ENCODE results near the gene DELE1.

The DELE1 gene

DNA sequence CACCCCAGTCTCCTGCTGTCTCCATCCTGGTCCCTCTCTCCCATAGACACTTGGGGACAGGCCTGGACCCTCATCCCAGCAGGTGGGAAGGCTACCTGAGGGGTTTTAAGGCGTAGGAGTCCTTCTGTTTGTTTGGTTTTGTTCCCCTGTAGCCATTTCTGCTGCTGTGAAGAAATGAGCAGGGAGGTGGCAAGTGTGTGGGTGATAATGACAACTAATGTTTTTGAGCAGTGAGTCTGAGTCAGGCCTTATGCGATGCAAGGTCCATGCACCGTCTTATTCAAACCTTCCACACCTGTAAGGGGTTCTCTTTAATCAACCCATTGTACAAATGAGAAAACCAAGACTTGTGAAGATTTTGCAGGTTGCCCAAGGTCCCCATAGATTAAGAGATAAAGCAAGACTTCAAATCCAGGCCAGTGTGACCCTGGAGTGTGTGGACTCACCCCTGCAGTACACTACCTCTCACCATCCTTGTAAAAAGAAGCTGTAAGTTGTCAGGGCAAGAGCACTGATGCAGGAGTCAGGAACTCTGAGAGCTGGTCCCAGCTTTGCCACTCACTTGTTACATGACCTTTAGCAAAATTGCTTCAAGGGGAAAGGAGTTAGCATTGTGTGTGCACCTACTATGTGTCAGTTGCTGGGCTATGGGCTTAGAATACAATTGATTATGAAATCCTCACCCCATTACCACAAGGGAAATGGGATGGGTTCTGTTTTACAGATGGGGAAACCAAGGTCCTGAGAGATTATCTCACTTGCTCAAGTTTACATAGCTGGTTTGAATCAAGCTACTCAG is 26.7 kb downstream of the DELE1 start:
- DNase-seq (ENCODE audit: extremely low read depth, low read depth) = no peak
- TF ChIP-seq, protein P1, sequence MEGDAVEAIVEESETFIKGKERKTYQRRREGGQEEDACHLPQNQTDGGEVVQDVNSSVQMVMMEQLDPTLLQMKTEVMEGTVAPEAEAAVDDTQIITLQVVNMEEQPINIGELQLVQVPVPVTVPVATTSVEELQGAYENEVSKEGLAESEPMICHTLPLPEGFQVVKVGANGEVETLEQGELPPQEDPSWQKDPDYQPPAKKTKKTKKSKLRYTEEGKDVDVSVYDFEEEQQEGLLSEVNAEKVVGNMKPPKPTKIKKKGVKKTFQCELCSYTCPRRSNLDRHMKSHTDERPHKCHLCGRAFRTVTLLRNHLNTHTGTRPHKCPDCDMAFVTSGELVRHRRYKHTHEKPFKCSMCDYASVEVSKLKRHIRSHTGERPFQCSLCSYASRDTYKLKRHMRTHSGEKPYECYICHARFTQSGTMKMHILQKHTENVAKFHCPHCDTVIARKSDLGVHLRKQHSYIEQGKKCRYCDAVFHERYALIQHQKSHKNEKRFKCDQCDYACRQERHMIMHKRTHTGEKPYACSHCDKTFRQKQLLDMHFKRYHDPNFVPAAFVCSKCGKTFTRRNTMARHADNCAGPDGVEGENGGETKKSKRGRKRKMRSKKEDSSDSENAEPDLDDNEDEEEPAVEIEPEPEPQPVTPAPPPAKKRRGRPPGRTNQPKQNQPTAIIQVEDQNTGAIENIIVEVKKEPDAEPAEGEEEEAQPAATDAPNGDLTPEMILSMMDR (IDR thresholded peaks at IDR 0.05; ENCODE audit: low read depth, low read length) = no peak

DNA sequence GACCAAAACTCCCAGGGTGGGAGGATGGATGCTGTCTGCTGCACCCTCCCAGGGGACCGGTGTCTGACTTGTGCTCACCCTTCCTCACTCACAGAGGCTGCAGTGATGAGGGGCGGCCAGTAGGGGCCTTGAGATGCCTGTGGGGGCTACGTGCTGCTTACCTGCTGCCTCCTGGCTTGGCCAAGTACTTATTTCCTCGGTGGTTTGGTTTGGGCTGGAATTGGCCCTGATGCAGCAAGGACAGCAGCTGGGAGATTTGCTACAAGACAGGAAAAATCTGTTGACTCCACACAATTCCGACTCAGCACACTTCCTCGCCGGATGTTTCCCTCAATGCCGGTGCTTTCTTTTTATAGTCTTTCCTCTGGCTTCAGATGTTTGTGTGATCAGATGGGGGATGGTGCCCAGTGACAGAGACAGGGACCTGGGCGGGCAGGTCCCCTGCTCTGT is 27.7 kb downstream of the DELE1 start:
- DNase-seq (ENCODE audit: extremely low read depth, low read depth) = no peak
- TF ChIP-seq, protein P1 (IDR thresholded peaks at IDR 0.05; ENCODE audit: low read depth, low read length) = no peak; the same call in 1 of the 2 replicates

DNA sequence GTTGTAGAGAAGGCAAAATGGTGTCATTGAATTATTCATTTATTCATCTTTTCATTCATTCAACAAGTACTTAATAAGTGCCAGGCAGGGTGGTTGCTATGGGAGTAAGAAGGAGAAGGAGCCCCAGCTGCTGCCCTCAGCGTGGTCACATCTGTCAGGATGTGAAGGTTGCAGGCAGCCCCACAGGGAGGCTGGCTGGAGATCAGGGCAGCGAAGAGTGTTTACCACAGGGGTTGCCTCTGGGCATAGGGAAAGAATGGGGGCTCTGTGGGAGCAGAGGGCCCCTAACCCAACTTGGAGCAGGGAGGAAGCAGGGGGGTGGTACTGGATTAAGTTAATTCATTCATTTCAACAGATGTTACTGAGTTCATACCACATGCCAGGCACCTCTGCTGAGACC is 28.3 kb downstream of the DELE1 start:
- DNase-seq (ENCODE audit: extremely low read depth, low read depth) = no peak
- TF ChIP-seq, protein P1 (IDR thresholded peaks at IDR 0.05; ENCODE audit: low read depth, low read length) = no peak

DNA sequence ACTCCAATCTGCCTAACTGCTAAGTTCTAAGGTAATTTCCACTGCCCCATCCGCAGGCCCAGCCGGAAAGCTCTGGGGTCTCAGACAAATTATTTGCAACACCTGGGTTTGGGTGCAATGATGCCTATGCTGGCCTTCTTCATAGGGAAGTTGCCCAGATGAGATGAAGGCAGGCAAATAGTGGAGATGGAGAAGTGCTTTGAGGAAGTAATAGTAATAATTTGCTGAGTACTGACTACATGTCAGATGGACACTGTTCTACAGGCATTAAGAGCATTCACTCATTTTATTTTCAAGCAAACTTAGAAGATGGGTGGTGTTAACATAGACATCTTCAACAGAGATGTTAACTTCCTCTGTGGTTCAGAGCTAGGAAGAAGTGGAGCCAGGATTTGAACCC is 30.5 kb downstream of the DELE1 start:
- DNase-seq (ENCODE audit: extremely low read depth, low read depth) = no peak
- TF ChIP-seq, protein P1 (IDR thresholded peaks at IDR 0.05; ENCODE audit: low read depth, low read length) = no peak

DNA sequence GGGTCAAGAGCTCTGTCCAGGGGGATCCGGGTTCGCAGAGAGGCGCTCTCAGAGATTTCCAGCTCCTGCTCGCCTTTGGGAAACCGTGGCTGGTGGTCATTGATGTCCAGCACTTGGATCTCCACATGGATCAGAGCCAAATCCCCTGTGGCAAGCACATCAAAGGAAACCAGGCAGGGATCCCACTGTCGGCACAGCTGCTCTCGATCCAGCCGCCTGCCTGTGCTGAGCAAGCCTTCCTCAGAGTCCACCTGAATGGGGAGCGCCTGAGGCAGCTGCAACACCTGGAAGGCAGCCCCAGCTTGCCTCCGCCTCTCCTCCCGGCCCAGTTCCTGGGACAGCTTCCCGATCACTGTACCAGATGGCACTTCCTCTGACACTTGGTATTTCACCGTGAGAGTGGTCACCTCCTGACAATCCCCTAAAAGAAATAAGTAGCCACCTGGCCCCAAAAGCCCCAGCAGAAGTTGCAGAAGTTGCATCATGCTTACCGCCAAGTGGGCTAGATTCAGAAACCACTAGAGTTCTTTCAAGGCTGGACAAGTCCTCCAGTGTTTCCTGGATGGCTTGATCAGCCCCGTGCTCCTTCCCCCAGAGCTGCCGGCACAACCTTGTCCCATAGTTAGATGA is 33.8 kb downstream of the DELE1 start:
- no peak for DNase-seq (ENCODE audit: extremely low read depth, low read depth)
- TF ChIP-seq, protein P1 (IDR thresholded peaks at IDR 0.05; ENCODE audit: low read depth, low read length) = no peak

DNA sequence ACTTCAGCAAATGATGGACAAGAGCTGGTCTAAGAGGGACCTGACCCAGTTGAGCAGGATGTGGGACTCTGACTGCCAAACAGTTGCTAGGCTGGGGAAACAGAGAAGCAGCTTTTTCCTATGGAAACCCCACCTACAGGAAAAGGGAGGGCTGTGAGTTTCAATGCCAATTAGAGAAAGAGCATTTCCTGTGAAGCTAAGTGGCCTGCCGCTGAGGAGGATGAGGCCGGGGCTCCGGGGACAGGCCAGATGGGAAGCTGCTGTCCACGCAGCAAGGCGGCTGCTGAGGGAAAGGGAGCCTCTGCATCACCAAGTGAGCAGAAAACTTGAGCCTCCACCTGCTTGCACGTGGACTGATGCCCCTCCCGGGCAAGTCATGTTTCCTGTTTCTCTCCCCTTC is 34.4 kb downstream of the DELE1 start, which contains the start of gene PCDH12:
Gene PCDH12, minus strand, starts transcription at position 90 of the 400 bp plus-strand sequence. CDS start 351 bp downstream, outside the sequence.
- TF ChIP-seq, protein P1 (IDR thresholded peaks at IDR 0.05; ENCODE audit: low read depth, low read length) = no peak
- DNase-seq (ENCODE audit: extremely low read depth, low read depth) = no peak

DNA sequence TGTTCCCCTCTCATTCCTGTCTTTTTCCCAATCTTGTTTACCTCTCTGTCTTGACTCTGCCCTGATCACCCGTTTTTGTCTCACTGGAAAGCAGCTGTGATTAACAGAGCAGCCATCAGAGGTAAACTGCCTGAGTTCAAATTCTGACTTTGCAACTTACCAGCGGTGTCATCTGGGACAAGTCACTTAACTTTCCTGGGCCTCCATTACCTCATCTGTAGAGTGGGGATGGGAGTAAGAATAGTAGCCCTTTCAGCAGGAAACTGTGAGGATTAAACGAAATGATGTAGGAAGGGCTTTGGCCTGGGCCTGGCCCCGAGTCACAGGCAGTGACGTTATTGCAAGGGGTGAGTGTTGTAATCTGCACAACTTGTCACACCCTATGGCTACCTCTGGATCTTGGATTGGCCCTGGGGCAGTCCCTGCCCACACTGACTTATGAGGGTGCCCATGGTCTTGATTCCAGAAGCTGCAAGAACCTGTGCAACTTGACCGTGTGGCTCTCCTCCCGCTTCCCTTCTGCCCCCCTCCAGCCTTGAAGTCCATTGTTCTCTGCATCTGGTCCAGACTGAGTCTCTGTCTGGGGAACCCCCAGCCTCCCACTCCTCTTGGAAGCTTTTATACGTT is 35.0 kb downstream of the DELE1 start:
- TF ChIP-seq, protein P1 (IDR thresholded peaks at IDR 0.05; ENCODE audit: low read depth, low read length) = no peak
- DNase-seq (ENCODE audit: extremely low read depth, low read depth) = no peak
